OCI-LY7 (cell line): Measurements from ENCODE around the gene RHEX.

ENCODE experiments used
- CTCF ChIP-seq: fragments of 200-600 bp; sonication (generic); conservative IDR thresholded peaks from 2 replicates; pipeline ENCODE4 v1.5.1; 2014; ENCODE audit warnings: mild to moderate bottlenecking, antibody characterized with exemption, low read length, moderate library complexity, mixed read lengths
- EZH2phosphoT487 ChIP-seq: fragments of 200-600 bp; sonication (generic); IDR thresholded peaks from 2 replicates; pipeline ENCODE4 v1.6.1; 2018; ENCODE audit warnings: low read depth, borderline replicate concordance, mild to moderate bottlenecking, mixed run types, antibody characterized with exemption, low read length, moderate library complexity, mixed read lengths

GRCh38 chr1:206021008-206021625 is 31.9 kb upstream of the RHEX start:
- TF ChIP-seq CTCF: no peak
- no peak for TF ChIP-seq EZH2phosphoT487
